Stimulated activated CD4-positive, alpha-beta T cell treated with anti-CD3 and anti-CD28 coated beads, Interleukin-1b, Interleukin-23, amount 100 ng/mL, for 24 hours (primary cell): ENCODE measurements around the gene C5orf15.
"Not testable (repeated sequence)": the region's sequence is repeated elsewhere in the genome, so short reads cannot be mapped to it uniquely, and the experiment has no call there.

ENCODE experiments used
- DNase-seq, 4 experiments: peaks; one replicate each; pipeline ENCODE4 v3.0.0-alpha.2; 2020; ENCODE audit warnings: low read depth in 4 of 4, low spot score in 1 of 4

C5orf15 gene

DNA sequence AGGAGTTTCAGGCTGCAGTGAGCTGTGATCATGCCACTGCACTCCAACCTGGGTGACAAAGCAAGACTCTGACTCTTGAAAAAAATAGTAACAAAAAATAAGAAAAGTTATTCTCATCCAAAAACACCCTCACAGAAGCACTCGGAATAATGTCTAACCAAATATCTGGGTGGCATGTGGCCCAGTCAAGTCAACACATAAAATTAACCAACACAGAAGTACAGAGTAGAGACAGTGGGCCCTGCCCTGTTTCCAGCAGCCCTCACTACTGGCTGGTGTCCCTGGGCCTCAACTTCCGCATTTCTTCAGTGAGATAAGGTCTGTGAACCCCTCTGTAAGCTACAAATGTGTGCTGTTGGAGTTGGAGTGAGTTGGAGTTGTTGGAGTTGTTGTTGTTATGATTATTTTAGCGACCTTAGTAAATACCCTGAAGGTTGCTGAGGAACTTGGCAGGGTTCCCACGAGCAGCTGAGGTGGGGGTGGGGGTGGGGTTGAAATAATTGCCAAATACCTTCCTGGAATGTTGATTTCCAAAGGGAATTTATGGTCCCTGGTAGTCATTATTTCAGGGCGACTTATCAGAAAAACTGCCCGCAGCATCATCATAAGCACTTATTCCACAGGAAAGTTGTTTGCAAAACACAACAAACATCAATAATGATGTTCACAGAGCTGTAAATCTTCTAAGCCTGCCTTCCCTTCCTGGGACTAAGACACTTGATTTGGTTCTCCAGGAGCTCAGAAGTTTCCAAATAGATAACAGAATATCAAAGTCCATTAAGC lies 30.2 kb downstream of the C5orf15 start:
- no peak for DNase-seq

DNA sequence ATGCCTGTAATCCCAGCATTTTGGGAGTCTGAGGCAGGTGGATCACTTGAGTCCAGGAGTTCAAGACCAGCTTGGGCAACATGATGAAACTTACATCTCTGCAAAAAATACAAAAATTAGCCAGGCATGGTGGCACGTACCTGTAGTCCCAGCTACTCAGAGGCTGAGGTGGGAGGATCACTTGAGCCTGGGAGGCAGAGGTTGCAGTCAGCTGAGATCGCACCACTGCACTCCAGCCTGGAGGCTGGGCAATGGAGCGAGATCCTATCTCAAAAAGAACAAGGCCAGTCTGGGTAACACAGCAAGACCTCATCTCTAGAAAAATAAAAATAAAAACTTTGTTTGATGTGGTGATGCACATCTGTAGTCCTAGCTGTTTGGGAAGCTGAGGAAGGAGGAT lies 30.8 kb downstream of the C5orf15 start:
- DNase-seq = not testable (repeated sequence)

GRCh38 chr5:133936651-133937015 lies 31.8 kb downstream of the C5orf15 start:
- no peak for DNase-seq

DNA sequence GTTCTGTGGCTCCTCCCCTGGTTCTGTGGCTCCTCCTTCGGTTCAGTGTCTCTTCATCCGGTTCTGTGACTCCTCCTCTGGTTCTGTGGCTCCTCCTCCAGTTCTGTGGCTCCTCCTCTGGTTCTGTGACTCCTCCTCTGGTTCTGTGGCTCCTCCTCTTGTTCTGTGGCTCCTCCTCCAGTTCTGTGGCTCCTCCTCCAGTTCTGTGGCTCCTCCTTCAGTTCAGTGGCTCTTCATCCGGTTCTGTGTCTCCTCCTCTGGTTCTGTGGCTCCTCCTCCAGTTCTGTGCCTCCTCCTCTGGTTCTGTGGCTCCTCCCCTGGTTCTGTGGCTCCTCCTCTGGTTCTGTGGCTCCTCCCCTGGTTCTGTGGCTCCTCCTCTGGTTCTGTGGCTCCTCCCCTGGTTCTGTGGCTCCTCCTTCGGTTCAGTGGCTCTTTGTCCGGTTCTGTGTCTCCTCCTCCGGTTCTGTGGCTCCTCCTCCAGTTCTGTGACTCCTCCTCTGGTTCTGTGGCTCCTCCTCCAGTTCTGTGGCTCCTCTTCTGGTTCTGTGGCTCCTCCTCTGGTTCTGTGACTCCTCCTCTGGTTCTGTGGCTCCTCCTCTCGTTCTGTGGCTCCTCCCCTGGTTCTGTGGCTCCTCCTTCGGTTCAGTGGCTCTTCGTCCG lies 32.3 kb downstream of the C5orf15 start:
- not testable (repeated sequence) for DNase-seq

DNA sequence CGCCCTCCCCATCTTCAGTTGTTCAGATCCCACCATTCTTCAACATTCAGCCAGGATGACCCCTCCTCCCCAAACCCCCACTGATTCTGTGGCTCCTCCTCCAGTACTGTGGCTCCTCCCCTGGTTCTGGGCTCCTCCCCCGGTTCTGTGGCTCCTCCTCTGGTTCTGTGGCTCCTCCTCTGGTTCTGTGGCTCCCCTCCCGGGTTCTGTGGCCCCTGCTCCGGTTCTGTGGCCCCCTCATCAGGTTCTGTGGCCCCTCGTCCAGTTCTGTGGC lies 32.8 kb downstream of the C5orf15 start:
- DNase-seq = no peak

GRCh38 chr5:133934822-133935666 lies 33.4 kb downstream of the C5orf15 start:
- DNase-seq = no peak

GRCh38 chr5:133934311-133934710 lies 34.1 kb downstream of the C5orf15 start:
- no peak for DNase-seq

- DNase-seq = no peak
These were observed 34.6 kb downstream of the C5orf15 start for GRCh38 chr5:133933670-133934295.

GRCh38 chr5:133933169-133933509 lies 35.3 kb downstream of the C5orf15 start:
- DNase-seq = no peak

DNA sequence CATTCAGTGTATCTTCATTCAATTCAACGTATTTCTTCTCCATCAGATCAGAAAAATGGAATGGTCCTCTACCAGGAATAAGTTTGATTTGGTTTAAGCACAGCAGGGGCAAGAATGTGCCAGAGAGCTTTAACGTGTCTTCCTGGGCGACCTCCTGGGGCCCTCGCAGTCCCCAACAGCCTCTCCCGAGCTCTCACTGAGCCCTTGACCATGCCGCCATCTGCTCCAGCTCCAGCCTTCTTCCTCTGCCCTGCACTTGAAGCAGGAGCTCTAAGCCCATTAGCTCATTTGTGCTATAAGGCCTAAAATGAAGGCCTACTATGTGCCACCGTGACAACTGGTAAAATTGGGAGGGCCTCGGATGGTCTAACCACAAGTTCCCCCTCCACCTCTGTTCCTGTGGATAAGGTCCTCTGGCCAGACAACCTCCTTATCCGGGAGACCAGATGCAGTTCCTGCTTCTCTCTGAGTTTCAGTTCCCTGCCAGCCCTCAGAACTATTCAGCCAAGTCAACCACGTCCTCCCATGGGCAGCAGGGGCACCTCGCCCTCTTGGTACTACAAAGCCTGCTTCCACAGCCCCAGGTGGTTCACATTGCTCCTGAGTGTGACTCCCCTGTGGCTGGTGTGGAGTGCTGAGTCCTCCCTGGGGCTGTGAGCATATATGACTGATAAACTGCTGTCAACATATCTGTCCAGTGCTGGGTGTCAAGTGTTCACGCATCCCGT lies 35.8 kb downstream of the C5orf15 start:
- no peak for DNase-seq

DNA sequence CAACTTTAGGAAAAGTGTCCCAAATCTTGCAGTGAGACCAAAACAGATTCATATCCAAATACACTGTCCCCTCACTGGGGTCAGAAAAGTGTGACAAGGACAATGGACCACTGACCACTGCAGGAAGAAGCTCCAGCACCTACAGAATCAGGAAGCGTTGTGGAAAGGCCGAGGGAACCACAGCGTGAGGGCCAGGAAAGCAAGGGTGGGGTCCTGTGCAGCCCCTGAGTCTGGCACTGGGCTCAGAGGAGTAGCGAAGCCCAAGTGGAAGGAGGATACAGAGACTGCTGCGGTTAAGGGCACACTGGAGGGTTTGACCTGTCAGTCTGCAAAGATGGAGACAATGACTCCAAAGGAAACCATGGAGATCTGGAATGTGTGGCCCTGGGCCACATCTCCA lies 36.9 kb downstream of the C5orf15 start:
- no peak for DNase-seq

- DNase-seq = no peak
These were observed 37.7 kb downstream of the C5orf15 start for GRCh38 chr5:133930813-133931090.

GRCh38 chr5:133930061-133930812 lies 38.2 kb downstream of the C5orf15 start:
- DNase-seq = peak; percentile 41 to 67 (median 56)

- DNase-seq = no peak
These were observed 39.6 kb downstream of the C5orf15 start for GRCh38 chr5:133928587-133929393.

DNA sequence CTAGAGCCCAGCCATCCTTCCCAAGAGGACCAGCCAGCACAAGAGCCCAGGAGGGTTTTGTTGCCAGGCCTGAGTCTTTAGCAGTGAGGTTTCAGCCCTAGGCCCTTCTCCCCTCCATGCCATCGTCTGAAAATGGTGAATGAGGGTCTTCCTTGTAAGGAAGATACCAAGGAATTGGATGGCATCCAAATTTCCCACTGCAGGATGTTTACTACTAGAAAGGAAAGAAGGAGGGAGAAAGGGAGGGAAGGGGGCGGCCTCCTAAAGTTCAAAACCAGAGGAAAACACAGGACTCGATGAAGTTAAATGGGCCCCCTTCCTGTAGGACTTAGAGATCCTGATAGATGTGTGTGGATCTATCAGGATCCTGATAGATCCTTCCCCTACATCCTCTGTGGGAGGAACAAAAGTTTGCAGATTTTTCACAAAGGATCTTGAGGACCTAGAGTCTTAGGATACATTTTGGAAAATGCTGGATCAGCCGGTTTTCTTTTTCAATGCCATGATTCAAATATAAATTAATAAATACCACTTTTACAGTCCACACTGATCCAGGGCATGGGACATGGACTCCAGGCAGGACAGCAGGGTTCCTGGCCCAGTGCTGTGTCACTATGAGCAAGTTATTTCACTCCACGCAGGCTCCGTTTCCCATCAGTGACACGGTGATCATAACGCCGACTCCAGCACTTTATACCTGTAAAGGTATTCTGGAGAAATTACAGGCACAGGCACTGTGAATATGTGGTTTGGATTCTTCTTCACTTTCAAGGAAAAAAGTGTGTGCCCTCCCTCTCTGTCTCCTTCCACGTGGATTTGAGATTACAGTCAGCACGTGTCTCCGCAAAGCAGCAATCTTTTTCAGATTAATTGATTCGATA lies 40.9 kb downstream of the C5orf15 start:
- DNase-seq = no peak

DNA sequence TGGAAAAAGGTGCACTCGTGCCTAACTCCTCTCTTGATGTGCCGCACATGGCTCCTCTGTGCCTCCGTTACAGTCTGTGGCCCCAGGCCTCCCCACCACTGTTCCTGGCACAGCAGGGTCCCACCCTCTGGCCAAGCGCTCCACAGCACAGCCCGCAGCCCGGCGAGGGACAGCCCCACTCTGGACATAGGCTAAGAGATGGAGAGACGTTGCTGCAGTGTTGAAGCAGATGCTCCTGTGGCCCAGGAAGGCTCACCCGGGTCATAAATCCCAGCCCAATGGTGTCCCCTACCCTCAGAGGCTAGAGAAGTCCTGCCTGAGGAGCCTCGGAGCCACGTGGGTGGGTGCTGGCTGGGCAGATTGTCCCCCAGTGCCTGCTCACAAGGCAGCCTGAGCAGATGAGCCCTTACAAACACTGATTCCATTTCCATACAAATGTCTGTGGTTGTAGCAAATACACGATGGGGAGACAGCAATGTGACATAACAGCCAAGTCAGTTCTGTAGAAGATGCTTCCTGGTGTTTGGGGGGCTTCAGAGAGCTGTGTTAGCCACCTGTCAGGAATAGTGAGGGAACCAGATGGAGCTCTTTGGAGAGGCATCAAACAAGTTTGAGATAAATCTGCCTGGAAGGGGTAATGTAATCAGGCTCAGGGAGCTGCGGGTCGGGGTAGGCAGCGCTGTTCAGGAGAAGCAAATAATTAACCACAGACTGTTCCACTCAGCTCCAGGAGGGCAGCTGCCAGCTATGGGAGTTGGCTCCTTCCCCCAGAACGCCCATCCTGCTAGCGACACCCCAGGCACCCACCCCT lies 41.7 kb downstream of the C5orf15 start:
- DNase-seq = no peak

GRCh38 chr5:133925866-133926488 lies 42.4 kb downstream of the C5orf15 start:
- no peak for DNase-seq

DNA sequence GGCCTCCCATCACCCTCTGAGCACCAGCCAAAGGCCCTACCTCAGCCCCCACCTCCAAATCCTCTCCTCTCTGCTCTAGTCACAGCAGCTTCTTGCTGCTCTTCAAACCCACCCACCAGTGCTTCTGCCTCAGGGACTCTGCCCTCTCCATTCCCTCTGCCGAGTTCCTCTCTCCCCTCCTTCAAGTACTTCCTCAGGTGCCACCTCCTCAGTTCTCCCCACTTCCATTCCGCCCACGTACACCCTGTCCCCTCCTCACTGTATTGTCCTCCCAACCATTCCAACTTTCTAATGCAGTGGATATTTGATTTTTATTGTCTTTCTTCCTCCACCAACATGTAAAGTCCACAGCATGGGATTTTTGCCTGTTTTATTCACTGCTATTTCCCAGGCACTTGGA lies 43.2 kb downstream of the C5orf15 start:
- DNase-seq = no peak
